T-helper 2 cell treated with Interferon-gamma antibody and Interleukin-4, amounts not matched to agents 100 ng/mL and 5 ng/mL, for 36 hours (primary cell): ENCODE data around the gene PTBP1. TPM values are rescaled to one million over a fixed set of nuclear protein-coding genes. Genes with fewer than 3 reads are reported as not detected.

Experiments
- intact Hi-C: fragments of 100-400 bp; cut with micrococcal nuclease; formaldehyde crosslinking; loops from one replicate; pipeline ENCODE4 v1.15.1; 2023
- total RNA-seq: library from RNA; stranded (reverse); gene quantifications from 2 replicates; pipeline ENCODE4 v1.2.3, GENCODE V29; 2022

Gene PTBP1
- total RNA-seq, 1 donor from 2014 or later, result 655 TPM

DNA sequence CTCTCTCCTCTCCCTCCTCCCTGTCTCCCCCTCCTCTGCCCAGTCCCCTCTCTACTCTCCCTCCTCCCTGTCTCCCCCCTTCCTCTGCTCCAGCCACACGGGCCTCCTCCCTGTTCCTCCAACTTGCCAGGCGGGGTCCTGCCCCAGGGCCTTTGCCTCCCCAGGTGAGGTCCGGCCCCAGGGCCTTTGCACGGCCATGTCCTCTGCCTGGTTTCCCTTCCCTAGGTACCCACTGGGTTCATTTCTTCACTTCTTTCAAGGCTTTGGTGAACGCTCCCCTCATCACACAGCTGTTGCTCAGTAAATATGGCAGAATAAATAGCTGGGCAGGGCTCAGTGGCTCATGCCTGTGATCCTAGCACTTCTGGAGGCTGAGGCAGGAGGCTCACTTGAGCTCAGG, 25.2 kb upstream of the PTBP1 start:
- intact Hi-C loops, result loop anchor here (5.0 kb wide), 1 partner anchor 85 kb away; the partner anchor contains the start of gene CFD

DNA sequence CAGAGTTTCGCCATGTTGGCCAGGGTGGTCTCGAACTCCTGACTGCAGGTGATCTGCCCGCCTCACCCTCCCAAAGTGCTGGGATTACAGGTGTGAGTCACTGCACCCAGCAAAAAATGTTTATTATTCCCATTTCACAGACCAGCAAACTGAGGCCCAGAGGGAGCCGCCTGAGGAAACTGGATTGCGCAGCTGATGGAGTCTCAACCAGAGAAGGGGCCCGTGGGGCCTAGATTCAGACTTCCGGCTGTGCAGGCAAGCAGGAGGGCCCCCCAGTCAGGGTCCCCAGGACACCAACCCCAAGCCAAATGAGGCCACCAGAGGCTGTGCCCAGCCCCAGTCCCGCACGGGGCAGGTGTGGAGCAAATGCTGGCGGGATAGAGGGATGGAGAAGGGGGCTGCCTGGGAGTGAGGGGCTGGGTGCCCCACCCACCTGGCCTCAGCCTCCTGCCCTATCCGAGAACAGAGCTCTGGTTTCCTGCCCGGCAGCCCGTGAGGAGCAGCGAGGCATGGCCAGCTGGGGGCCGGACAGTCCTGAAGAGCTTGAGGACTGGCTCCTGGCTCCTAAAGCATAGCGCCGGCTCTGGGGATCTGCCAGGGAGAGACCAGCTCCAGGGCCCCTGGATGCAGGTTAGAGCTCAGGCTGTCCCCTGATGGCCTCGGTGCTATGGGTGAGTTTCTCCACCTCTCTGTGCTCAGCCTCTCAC, 24.4 kb upstream of the PTBP1 start:
- intact Hi-C loops, result loop anchor here (5.0 kb wide), 1 partner anchor 84 kb away; the partner anchor contains the start of gene CFD

DNA sequence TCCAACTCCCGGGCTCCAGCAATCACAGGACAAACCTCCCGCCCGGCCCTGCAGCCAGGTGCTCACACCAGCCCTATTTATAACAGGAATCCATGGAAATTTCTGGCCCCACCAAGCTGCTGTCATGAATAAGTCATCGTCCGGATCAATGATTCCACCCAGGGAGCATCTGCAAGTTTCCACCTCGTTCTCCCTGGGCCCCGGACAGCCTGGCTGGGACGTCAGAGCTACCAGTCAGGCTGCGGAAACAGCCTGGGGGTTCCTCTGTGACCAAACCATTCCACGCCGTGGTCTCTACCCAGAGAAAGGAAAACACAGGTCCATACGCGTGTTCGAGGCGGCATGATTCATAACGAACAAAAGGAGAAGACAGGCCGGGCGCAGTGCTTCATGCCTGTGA, 20.7 kb upstream of the PTBP1 start:
- intact Hi-C loops, result no loop called here

GRCh38 chr19:778910-779653, 18.2 kb upstream of the PTBP1 start:
- intact Hi-C loops, result no loop called here

- intact Hi-C loops, result no loop called here
Measured at GRCh38 chr19:780935-781334, 16.3 kb upstream of the PTBP1 start.

- intact Hi-C loops, result no loop called here
Measured at GRCh38 chr19:781800-782184, 15.5 kb upstream of the PTBP1 start.

- intact Hi-C loops, result no loop called here
Measured at GRCh38 chr19:782185-782877, 14.9 kb upstream of the PTBP1 start.

DNA sequence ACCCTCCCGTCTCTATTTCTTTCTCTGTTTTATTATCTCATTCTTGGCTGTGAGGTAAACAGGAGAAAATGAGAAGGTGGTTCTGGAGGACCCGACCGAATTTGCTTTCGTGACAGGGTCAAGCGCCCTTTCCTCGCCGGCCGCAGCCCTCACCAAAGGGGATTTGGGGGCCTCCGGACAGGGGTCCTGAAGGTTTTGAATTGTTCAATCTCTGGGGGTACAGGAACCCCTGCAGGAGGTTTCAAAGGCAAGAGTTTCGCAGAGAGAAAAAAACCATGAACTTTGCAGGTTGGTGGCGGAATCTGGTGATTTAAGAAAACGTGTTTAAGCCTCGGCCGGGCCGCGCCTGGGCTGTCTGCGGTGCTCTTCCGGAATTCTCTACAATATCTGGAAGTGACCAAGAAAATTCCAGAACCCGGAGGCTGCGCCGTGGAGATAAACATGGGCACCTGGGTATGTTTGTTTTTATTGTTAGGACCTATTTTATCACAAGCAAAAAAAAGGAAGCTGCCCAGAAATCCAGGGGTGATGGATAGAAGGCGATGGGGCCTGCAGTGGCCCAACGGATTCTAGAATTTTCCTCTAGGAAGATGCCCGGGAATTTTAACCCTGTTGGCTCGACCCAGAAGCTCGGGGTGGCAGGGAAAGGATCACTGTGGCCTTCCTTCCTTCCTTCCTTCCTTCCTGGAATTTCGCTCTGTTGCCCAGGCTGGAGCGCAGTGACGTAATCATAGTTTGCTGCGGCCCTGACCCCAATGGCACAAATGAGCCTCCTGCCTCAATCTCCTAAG, 14.2 kb upstream of the PTBP1 start:
- intact Hi-C loops, result no loop called here

DNA sequence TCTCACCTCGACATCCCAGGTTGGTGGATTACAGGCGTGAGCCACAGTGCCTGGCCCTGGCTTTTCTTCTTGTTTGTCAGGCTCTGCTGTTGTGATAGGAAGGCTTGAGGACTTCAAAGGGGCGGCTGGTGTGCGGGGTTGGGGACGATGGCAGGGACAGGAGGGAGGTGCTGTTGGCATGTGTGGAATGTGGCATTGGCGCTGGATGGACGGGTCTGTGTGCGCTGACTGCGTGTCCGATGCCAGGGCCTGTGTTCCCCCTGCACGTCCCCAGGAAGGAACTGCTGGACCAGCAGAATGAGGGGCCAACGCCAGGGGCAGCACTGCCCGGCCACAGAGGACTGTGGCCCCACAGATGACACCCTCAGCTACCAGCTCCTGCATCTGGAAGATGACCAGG, 12.7 kb upstream of the PTBP1 start:
- intact Hi-C loops, result no loop called here

DNA sequence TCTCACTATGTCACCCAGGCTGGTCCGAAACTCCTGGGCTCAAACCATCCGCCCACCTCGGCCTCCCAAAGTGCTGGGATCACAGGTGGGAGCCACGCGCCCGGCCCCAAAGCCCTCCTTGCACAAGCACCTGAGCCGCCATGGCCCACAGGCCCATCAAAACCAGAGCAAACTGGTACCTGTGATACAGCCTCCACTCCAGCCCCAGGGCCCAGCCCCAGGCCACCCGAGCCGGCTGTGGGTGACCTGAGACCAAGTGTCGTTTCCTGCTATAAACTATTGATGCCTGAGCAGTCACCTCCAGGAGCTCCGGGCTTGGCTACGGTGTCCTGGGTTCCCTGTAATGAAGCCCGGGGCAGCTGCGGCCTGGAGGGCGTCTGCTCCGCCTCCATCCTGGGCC, 9.7 kb upstream of the PTBP1 start:
- intact Hi-C loops, result no loop called here

- intact Hi-C loops, result no loop called here
Measured at GRCh38 chr19:788686-788982, 8.6 kb upstream of the PTBP1 start.

- intact Hi-C loops, result no loop called here
Measured at GRCh38 chr19:788983-789700, 8.1 kb upstream of the PTBP1 start.

- intact Hi-C loops, result no loop called here
Measured at GRCh38 chr19:789701-790060, 7.6 kb upstream of the PTBP1 start.

DNA sequence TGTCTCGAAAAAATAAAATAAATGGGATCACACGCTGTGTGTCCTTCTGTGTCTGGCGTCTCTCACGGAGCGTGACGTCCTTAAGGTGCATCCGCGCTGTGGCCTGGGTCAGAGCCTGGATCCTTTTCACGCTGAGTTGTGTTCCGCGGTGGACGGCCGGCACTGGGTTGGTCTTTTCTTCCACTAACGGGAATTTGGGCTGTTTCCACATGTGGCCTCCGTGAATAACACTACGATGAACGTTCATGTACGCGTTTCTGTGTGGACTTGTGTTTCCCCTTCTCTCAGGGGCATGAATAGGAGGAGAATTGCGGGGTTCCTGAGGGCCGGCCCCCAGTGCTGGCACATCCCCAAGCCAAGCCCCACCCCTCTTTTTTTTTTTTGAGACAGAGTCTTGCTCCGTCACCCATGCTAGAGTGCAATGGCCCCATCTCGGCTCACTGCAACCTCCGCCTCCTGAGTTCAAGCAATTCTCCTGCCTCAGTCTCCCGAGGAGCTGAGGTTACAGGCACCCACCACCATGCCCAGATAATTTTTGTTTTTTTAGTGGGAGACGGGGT, 6.2 kb upstream of the PTBP1 start:
- intact Hi-C loops, result no loop called here

GRCh38 chr19:791567-792305, 5.5 kb upstream of the PTBP1 start:
- intact Hi-C loops, result no loop called here

- intact Hi-C loops, result no loop called here
Measured at GRCh38 chr19:792306-792885, 4.9 kb upstream of the PTBP1 start.

DNA sequence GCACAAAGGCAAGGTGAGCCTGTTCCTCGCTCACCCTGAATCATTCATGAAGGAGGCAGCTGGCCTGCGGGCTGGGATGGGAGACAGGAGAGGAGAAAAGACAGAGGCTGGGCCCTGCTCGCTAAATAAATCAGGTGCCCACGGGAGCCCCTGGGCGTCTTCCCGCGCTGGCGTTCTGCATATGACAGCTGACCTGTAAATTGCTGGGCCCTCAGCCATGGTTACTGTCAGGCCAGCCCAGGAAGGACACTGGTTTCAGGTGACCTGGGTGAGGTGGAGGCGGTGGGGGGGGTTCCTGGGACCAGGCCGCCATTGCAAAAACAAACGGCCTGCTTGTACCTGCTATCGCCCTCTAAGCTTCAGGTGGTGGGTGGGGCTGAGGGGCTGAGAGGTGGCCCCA, 3.4 kb upstream of the PTBP1 start:
- intact Hi-C loops, result no loop called here

DNA sequence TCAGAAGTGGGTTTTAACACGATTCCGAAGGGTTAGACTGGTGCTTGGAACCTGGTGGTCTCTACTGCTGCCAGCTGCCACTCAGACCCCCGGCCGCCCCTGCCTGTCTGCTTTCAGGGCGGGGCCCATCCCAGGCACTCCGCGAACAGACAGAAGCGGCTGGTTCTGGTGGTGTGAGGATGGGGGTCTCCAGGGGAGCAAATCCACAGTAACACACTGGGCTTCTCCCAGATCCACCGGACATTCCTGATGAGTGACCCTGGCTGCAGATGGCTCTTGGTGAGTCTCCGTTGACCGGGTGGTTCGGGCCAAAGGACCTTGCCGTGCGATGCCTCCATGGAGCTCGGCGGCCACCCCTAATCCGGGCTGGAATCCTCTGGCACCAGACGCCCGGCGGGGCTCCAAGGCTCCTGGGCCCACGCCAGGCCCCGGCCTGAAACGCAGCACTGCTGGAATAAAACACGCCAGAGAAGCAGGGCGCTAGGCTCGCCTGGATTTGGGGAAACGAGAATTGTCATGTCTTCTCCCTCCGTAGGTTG, 2.1 kb upstream of the PTBP1 start:
- intact Hi-C loops, result loop anchor here (5.0 kb wide), 1 partner anchor 307 kb away; the partner anchor contains the start of gene GPX4
